Activated CD4-positive, CD25-positive, alpha-beta regulatory T cell treated with anti-CD3 and anti-CD28 coated beads, Interleukin-2, amount 50 U/mL, for 24 hours (primary cell): ENCODE measurements around the gene CFAP97D1.

ENCODE experiments used
- ATAC-seq, 2 donors: fragments of 150-1000 bp; cut with Tn5 transposase; one replicate each; pipeline ENCODE4 v1.10.0; 2021; ENCODE audit warnings: mild to moderate bottlenecking in 1 of 2, moderate library complexity in 1 of 2

CFAP97D1 gene

GRCh38 chr17:43830510-43831140, 50.4 kb downstream of the CFAP97D1 start:
- ATAC-seq = no peak

- no peak for ATAC-seq
Measured at GRCh38 chr17:43831633-43832032, 51.4 kb downstream of the CFAP97D1 start.

- no peak for ATAC-seq
Measured at GRCh38 chr17:43832168-43832975, 52.1 kb downstream of the CFAP97D1 start.

- ATAC-seq = peak; percentile 67 to 80
Measured at GRCh38 chr17:43832976-43833829, 53.0 kb downstream of the CFAP97D1 start, which contains the start of gene MPP3. Gene MPP3 (minus strand): TSS chr17:43833146. CDS start chr17:43831906, 1,240 bp downstream.

GRCh38 chr17:43834106-43834505, 53.9 kb downstream of the CFAP97D1 start:
- no peak for ATAC-seq
